ENCODE results near the gene CD72. TPM values are rescaled to one million over a fixed set of nuclear protein-coding genes. Genes with fewer than 3 reads are reported as not detected.

Gene CD72
- total and polyA plus RNA-seq, 4 donors, result 2.0 to 5.7 (median 3.5) TPM

DNA sequence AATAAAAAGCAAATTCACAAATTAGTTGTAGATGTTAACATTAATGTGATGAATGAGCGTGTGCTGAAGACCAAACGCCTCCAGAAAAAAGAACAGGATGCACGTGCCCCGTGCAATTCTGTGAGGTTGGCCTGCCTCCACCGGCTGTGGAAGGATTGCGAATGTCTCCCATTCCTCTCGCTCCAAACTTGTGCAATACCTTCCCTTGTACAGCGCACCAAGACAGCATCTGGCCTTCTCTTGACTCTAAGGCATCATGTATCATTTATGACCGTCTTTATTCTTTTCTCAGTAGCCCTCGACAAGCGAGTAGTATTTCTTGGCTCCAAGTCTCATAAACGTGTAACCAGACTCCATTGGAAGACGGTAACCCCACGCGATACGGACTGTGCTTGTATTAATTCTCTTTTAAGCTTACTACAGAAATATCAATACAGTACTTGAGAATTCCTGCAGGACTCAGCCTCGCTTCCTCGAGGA, 14.7 kb downstream of the CD72 start:
- WGBS, result 4% methylated on average over 18 of the region's 18 CpGs
- no peak for DNase-seq (ENCODE audit: low spot score)
- TF ChIP-seq ATF3 (IDR thresholded peaks at IDR 0.05) (no peak), GABPA (IDR thresholded peaks at IDR 0.05 in 1 of 2, conservative IDR thresholded peaks at IDR 0.05 in 1 of 2) (no peak), FOXA1 (IDR thresholded peaks at IDR 0.05) (no peak), ZBTB33 (IDR thresholded peaks at IDR 0.05) (no peak), CTCF (IDR thresholded peaks at IDR 0.05; ENCODE audit: low read depth, low read length, missing input control) (no peak)
- Histone ChIP-seq H3K9ac (ENCODE audit: low read depth in 1 of 2, low read length in 2 of 2) (peak overlapping the region; percentile 23 to 30), H3K27me3 (ENCODE audit: control insufficient read depth in 4 of 4, insufficient read depth in 4 of 4, low read length in 3 of 4) (no peaks in the 10 kb centered on the region), H3K4me1 (ENCODE audit: control insufficient read depth in 4 of 4, insufficient read depth in 4 of 4, low read length in 3 of 4) (peaks cover 7 to 38% (median 24%) of the 10 kb centered on the region in 4 donors), H3K4me3 (ENCODE audit: low read depth in 1 of 3, low read length in 3 of 3) (peak overlapping the region; percentile 39 to 73 (median 57)), H3K27ac (ENCODE audit: low read depth in 1 of 2, low read length in 2 of 2) (peak overlapping the region; percentile 86 to 91), H3K36me3 (ENCODE audit: control insufficient read depth in 4 of 4, insufficient read depth in 3 of 4, low read depth in 1 of 4, low read length in 3 of 4) (peaks cover 0 to 5% (median 2%) of the 10 kb centered on the region in 4 donors), H3K9me3 (ENCODE audit: control insufficient read depth in 4 of 4, low read length in 3 of 4) (no peaks in the 10 kb centered on the region)

DNA sequence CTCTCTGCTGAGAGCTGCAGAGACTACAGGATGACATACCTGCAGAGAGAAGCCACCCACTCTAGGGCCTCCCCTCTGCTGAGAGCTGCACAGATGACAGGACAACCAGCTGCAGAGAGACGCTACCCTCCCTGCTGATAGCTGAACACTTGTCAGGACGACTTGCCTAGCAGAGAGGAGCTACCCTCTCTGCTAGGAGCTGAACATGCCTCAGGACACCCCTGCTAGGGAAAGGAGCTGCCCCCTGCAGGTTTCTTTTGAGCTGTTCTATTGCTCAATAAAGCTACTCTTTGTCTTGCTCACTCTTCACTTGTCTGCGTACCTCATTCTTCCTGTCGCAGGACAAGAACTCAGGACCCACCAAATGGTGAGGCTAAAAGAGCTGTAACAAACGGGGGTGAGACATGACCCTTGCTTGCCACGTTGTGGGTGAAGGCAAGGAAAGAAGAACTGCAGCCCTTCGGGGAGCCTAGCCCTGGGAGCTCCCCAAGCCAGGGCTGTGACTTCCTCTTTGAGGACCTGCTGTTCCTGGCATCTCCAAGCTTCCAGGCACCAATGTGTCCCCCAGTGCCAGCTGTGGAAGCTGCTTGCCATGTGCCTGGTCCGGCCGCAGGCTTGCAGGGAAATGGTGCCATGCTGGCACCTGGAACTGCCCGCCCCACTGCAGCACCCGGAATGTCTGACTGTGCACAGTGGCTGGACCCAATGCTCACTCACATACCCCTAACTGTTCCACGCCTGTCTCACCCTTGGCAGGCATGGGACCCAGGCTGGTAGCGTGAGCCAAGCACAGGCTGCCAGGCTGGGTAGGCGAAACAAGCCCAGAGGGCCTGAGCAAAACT, 18.2 kb downstream of the CD72 start:
- Histone ChIP-seq H3K36me3 (ENCODE audit: control insufficient read depth in 4 of 4, insufficient read depth in 3 of 4, low read depth in 1 of 4, low read length in 3 of 4) (no peaks in the 10 kb centered on the region), H3K9ac (ENCODE audit: low read depth in 1 of 2, low read length in 2 of 2) (no peak overlapping the region), H3K9me3 (ENCODE audit: control insufficient read depth in 4 of 4, low read length in 3 of 4) (no peaks in the 10 kb centered on the region), H3K27ac (ENCODE audit: low read depth in 1 of 2, low read length in 2 of 2) (no peak overlapping the region), H3K4me1 (ENCODE audit: control insufficient read depth in 4 of 4, insufficient read depth in 4 of 4, low read length in 3 of 4) (peaks cover 0 to 23% (median 12%) of the 10 kb centered on the region in 4 donors), H3K27me3 (ENCODE audit: control insufficient read depth in 4 of 4, insufficient read depth in 4 of 4, low read length in 3 of 4) (no peaks in the 10 kb centered on the region), H3K4me3 (ENCODE audit: low read depth in 1 of 3, low read length in 3 of 3) (no peak overlapping the region)
- 94% methylated on average over 14 of the region's 14 CpGs for WGBS
- no peak for DNase-seq (ENCODE audit: low spot score)
- TF ChIP-seq, protein P1, sequence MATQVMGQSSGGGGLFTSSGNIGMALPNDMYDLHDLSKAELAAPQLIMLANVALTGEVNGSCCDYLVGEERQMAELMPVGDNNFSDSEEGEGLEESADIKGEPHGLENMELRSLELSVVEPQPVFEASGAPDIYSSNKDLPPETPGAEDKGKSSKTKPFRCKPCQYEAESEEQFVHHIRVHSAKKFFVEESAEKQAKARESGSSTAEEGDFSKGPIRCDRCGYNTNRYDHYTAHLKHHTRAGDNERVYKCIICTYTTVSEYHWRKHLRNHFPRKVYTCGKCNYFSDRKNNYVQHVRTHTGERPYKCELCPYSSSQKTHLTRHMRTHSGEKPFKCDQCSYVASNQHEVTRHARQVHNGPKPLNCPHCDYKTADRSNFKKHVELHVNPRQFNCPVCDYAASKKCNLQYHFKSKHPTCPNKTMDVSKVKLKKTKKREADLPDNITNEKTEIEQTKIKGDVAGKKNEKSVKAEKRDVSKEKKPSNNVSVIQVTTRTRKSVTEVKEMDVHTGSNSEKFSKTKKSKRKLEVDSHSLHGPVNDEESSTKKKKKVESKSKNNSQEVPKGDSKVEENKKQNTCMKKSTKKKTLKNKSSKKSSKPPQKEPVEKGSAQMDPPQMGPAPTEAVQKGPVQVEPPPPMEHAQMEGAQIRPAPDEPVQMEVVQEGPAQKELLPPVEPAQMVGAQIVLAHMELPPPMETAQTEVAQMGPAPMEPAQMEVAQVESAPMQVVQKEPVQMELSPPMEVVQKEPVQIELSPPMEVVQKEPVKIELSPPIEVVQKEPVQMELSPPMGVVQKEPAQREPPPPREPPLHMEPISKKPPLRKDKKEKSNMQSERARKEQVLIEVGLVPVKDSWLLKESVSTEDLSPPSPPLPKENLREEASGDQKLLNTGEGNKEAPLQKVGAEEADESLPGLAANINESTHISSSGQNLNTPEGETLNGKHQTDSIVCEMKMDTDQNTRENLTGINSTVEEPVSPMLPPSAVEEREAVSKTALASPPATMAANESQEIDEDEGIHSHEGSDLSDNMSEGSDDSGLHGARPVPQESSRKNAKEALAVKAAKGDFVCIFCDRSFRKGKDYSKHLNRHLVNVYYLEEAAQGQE (IDR thresholded peaks at IDR 0.05), result no peak
- TF ChIP-seq RAD21 (IDR thresholded peaks at IDR 0.05) (no peak), FOXA2 (IDR thresholded peaks at IDR 0.05) (no peak), NR2F2 (IDR thresholded peaks at IDR 0.05) (no peak), TAF1 (conservative IDR thresholded peaks at IDR 0.05) (no peak), RXRA (IDR thresholded peaks at IDR 0.05) (no peak), SP1 (IDR thresholded peaks at IDR 0.05) (no peak), EGR1 (IDR thresholded peaks at IDR 0.05; ENCODE audit: low read depth in 2 of 2) (no peak), ZBTB33 (IDR thresholded peaks at IDR 0.05) (no peak), HNF4G (IDR thresholded peaks at IDR 0.05) (no peak), HNF4A (conservative IDR thresholded peaks at IDR 0.05) (no peak), CTCF (IDR thresholded peaks at IDR 0.05; ENCODE audit: low read depth, low read length, missing input control) (no peak), YY1 (IDR thresholded peaks at IDR 0.05) (no peak), GABPA (IDR thresholded peaks at IDR 0.05 in 1 of 2, conservative IDR thresholded peaks at IDR 0.05 in 1 of 2) (no peak), MAX (IDR thresholded peaks at IDR 0.05) (no peak), ATF3 (IDR thresholded peaks at IDR 0.05) (no peak)

Data from liver (tissue), 9 donors.